K562 (cell line): Measurements from ENCODE around the gene GCH1. TPM values are rescaled to one million over a fixed set of nuclear protein-coding genes. Genes with fewer than 3 reads are reported as not detected.

Source experiments
- ATAC-seq: fragments of 200-7000 bp; cut with Tn5 transposase; 3 replicates; pipeline ENCODE4 v1.9.1; 2020; ENCODE audit warnings: moderate library complexity
- BruUV-seq: library from RNA; stranded (reverse); fragments of 400-500 nt; replicated peaks from 2 replicates; lab custom pipeline; 2021; lab: Mats Ljungman, UMichigan
- CTCF ChIA-PET: fragments of 300-600 bp; formaldehyde crosslinking; extraction: SDS; loops from one replicate; lab custom pipeline; 2021; ENCODE audit warnings: low intra/inter-chr PET ratio; lab: Yijun Ruan, JAX
- POLR2A ChIA-PET: fragments of 300-600, 350-650 bp; sonication (Branson Sonifier 250); formaldehyde crosslinking; extraction: SDS; loops from one replicate; lab custom pipeline; 2021; ENCODE audit warnings: antibody characterized with exemption, inconsistent platforms; lab: Yijun Ruan, JAX
- DNase-seq, 4 experiments: peaks; one replicate each; pipeline versions ENCODE4 v3.0.0 to v3.0.0-alpha.2; 2011 to 2018; ENCODE audit warnings: low spot score in 3 of 4, mixed read lengths in 3 of 4; ENCODE audit errors: extremely low read depth in 1 of 4
- FAIRE-seq: peaks from 2 replicates; lab custom pipeline; 2011; peaks lifted over from hg19 to GRCh38; lab: Jason Lieb, UNC
- H2AFZ ChIP-seq: 2 replicates; pipeline ENCODE4 v1.6.0; 2011; ENCODE audit warnings: low read depth, low read length, control low read depth, inconsistent platforms
- H3K27ac ChIP-seq: fragments of 200-600 bp; 3 replicates; pipeline ENCODE4 v1.8.0; 2011; ENCODE audit warnings: low read depth, mild to moderate bottlenecking, control low read depth, inconsistent platforms, low read length, moderate library complexity, mixed read lengths; ENCODE audit errors: extremely low read depth
- H3K27me3 ChIP-seq, 2 experiments: fragments of 300-600 bp in 1 of 2; 2 replicates in 1 of 2; 3 replicates in 1 of 2; pipeline versions ENCODE4 v1.6.0 to v1.8.0; 2011; ENCODE audit warnings: inconsistent platforms in 2 of 2, low read length in 2 of 2, mild to moderate bottlenecking in 1 of 2, mixed read lengths in 1 of 2, moderate library complexity in 1 of 2; ENCODE audit not compliant: control insufficient read depth in 2 of 2, insufficient read depth in 2 of 2
- H3K36me3 ChIP-seq: fragments of 300-600 bp; 3 replicates; pipeline ENCODE4 v1.8.0; 2011; ENCODE audit warnings: mild to moderate bottlenecking, low read length, inconsistent platforms; ENCODE audit not compliant: control insufficient read depth, insufficient read depth
- H3K4me1 ChIP-seq, 2 experiments: fragments of 200-600 bp in 1 of 2; replicated peaks in 1 of 2; 2 replicates in 1 of 2; 3 replicates in 1 of 2; pipeline versions ENCODE4 v1.5.1 to v1.8.0; 2011; ENCODE audit warnings: inconsistent platforms in 2 of 2, low read length in 2 of 2, mild to moderate bottlenecking in 1 of 2, mixed read lengths in 1 of 2, moderate library complexity in 1 of 2; ENCODE audit not compliant: control insufficient read depth in 2 of 2, insufficient read depth in 2 of 2
- H3K4me2 ChIP-seq: 2 replicates; pipeline ENCODE4 v1.6.1; 2011; ENCODE audit warnings: low read length, control low read depth, inconsistent platforms, mixed read lengths; ENCODE audit not compliant: insufficient read depth
- H3K4me3 ChIP-seq: fragments of 200-600 bp; sonication (generic), shearing (Covaris generic); 2 replicates; pipeline ENCODE4 v1.5.1; 2016; ENCODE audit warnings: control low read depth, inconsistent platforms
- H3K79me2 ChIP-seq: fragments of 200-600 bp; 3 replicates; pipeline ENCODE4 v1.8.0; 2011; ENCODE audit warnings: low read length, inconsistent platforms; ENCODE audit not compliant: control insufficient read depth, insufficient read depth
- H3K9ac ChIP-seq, 2 experiments: 2 replicates each; pipeline versions ENCODE4 v1.6.0 to v1.6.1; 2011; ENCODE audit warnings: low read depth in 2 of 2, low read length in 2 of 2, control low read depth in 1 of 2, inconsistent platforms in 1 of 2, mild to moderate bottlenecking in 1 of 2, mixed read lengths in 1 of 2; ENCODE audit not compliant: insufficient read depth in 1 of 2
- H3K9me1 ChIP-seq: one replicate; pipeline ENCODE4 v1.6.0; 2011; ENCODE audit warnings: inconsistent platforms, mild to moderate bottlenecking, low read length, moderate library complexity; ENCODE audit not compliant: control insufficient read depth, insufficient read depth
- H3K9me3 ChIP-seq: replicated peaks from 2 replicates; pipeline ENCODE4 v1.5.1; 2011; ENCODE audit warnings: low read depth, low read length, inconsistent platforms; ENCODE audit not compliant: control insufficient read depth, insufficient read depth
- H4K20me1 ChIP-seq: replicated peaks from 2 replicates; pipeline ENCODE4 v1.6.1; 2011; ENCODE audit warnings: low read length, inconsistent platforms, mixed read lengths; ENCODE audit not compliant: control insufficient read depth, insufficient read depth
- YY1 ChIP-seq, 3 experiments: IDR thresholded peaks; 2 replicates each; pipeline ENCODE4 v1.6.1; 2011; ENCODE audit warnings: low read length in 2 of 3, mild to moderate bottlenecking in 2 of 3, moderate library complexity in 2 of 3, borderline replicate concordance in 1 of 3, control low read depth in 1 of 3, low read depth in 1 of 3; ENCODE audit not compliant: insufficient read depth in 3 of 3, insufficient replicate concordance in 2 of 3, control insufficient read depth in 1 of 3, insufficient read length in 1 of 3; ENCODE audit errors: extremely low read depth in 1 of 3
- WGBS: fragments of 100-300 bp; shearing (Covaris generic); methylation state at CpG from one replicate; pipeline ENCODE4 v1.1.6; 2016; ENCODE audit warnings: low coverage, mixed read lengths; ENCODE audit not compliant: insufficient coverage; ENCODE audit errors: missing lambda C conversion rate; 5-methylcytosine and 5-hydroxymethylcytosine counted together
- in situ Hi-C: fragments of 300-500 bp; cut with MboI; formaldehyde crosslinking; loops from 4 replicates; pipeline ENCODE4 v1.15.0; 2018; ENCODE audit warnings: inconsistent platforms, mixed read lengths
- intact Hi-C: fragments of 100-400 bp; cut with micrococcal nuclease; formaldehyde crosslinking; loops from 2 replicates; pipeline ENCODE4 v1.14.2; 2022
- polyA plus RNA-seq, 8 experiments: library from polyadenylated mRNA; depleted of rRNA in 4 of 8; stranded (reverse) in 5 of 8; unstranded in 3 of 8; fragments of >200 nt; fragmentation: Nextera tagmentation in 2 of 8; fragmentation: Illumina TruSeq in 1 of 8; extraction: Ambion mirVana in 2 of 8; extraction: Trizol in 1 of 8; gene quantifications; 2 replicates each; pipeline versions ENCODE4 v1.2.1 to v1.2.3, GENCODE V29; 2011 to 2014; ENCODE audit warnings: inconsistent platforms in 1 of 8, missing spikeins in 1 of 8
- total RNA-seq, 7 experiments: library from RNA; depleted of rRNA in 6 of 7; stranded (reverse); fragments of >200 nt in 6 of 7; fragmentation: Illumina TruSeq in 2 of 7; extraction: Trizol in 2 of 7; gene quantifications; 2 replicates each; pipeline versions ENCODE4 v1.2.1 to v1.2.3, GENCODE V29; 2011 to 2021; ENCODE audit warnings: low replicate concordance in 1 of 7
- TF ChIP-seq, protein P1 (sequence below): fragments of 450-650 bp; IDR thresholded peaks from 2 replicates; pipeline ENCODE4 v1.6.1; 2016; ENCODE audit warnings: antibody characterized with exemption
- TF ChIP-seq, protein P2 (sequence below): fragments of 250-450 bp; sonication (Bioruptor Pico); IDR thresholded peaks from 2 replicates; pipeline ENCODE4 v1.8.0; 2021; ENCODE audit warnings: moderate library complexity, mild to moderate bottlenecking, inconsistent platforms

GCH1 gene
- total and polyA plus RNA-seq, 9 of the 15 experiments (the other 6 are each of a cell fraction or from before 2014, with no cell fraction given), result 3.9 to 13.1 (median 6.5) TPM

DNA sequence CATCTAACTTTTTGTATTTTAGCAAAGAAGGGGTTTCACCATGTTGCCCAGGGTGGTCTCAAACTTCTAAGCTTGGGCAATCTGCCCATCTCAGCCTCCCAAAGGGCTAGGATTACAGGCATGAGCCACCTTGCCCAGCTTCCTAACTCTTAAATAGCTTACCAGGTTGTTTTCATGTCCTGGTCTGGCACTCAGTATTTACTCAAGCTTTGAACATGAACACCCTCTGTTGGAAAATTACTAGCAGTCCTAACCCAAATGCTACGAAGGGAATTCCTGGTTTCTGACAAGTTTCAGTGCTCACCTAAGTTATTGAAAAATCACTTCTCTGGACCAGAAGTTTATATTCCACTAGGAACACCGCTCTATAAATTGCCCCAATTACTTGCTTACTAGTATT lies 32.5 kb upstream of the GCH1 start:
- Histone ChIP-seq H3K27me3 (no peaks in the 10 kb centered on the region), H4K20me1 (no peaks in the 10 kb centered on the region), H3K9ac (no peak overlapping the region), H3K4me1 (no peaks in the 10 kb centered on the region), H3K4me2 (no peak overlapping the region), H3K79me2 (no peaks in the 10 kb centered on the region), H3K9me3 (no peaks in the 10 kb centered on the region), H3K36me3 (peaks cover 14% of the 10 kb centered on the region; the same call in 2 of the 3 replicates), H3K27ac (no peak overlapping the region), H2AFZ (no peak overlapping the region), H3K4me3 (no peak overlapping the region), H3K9me1 (no peaks in the 10 kb centered on the region)
- no peak; the same call in 2 of the 3 replicates for ATAC-seq
- 54% methylated on average over 2 of the region's 2 CpGs for WGBS
- ChIA-PET POLR2A (interaction anchor here (0.8 to 1.3 kb wide), 2 partner anchors 34 to 1423 kb away, joined by 3 to 4 read pairs; no protein-coding TSS in a partner anchor), CTCF (no interaction called here)
- BruUV-seq, result no TSS peak
- TF ChIP-seq, protein P1, sequence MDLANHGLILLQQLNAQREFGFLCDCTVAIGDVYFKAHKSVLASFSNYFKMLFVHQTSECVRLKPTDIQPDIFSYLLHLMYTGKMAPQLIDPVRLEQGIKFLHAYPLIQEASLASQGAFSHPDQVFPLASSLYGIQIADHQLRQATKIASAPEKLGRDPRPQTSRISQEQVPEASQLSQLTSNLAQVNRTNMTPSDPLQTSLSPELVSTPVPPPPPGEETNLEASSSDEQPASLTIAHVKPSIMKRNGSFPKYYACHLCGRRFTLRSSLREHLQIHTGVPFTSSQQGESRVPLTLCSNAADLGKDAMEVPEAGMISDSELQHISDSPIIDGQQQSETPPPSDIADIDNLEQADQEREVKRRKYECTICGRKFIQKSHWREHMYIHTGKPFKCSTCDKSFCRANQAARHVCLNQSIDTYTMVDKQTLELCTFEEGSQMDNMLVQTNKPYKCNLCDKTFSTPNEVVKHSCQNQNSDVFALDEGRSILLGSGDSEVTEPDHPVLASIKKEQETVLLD, result no peak
- TF ChIP-seq, protein P2, sequence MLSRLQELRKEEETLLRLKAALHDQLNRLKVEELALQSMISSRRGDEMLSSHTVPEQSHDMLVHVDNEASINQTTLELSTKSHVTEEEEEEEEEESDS (CRISPR knock-in tag), result no peak
- TF ChIP-seq YY1 (IDR thresholded peaks at IDR 0.05; ENCODE audit: borderline replicate concordance in 1 of 3, control insufficient read depth in 1 of 3, extremely low read depth in 1 of 3, insufficient read depth in 3 of 3, insufficient read length in 1 of 3, insufficient replicate concordance in 2 of 3, low read depth in 1 of 3, low read length in 2 of 3), result no peak
- DNase-seq, result no peak
- in situ Hi-C loops, result no loop called here
- no peak for FAIRE-seq
- intact Hi-C loops, result no loop called here
